Stimulated activated CD8-positive, alpha-beta memory T cell treated with anti-CD3 and anti-CD28 coated beads, Interleukin-15, amount 100 ng/mL, for 24 hours (primary cell): ENCODE data around the gene BIK.
"Not testable (repeated sequence)": the region's sequence is repeated elsewhere in the genome, so short reads cannot be mapped to it uniquely, and the experiment has no call there.

Experiments
- DNase-seq: peaks from one replicate; pipeline ENCODE4 v3.0.0-alpha.2; 2020; ENCODE audit warnings: low read depth

BIK gene

DNA sequence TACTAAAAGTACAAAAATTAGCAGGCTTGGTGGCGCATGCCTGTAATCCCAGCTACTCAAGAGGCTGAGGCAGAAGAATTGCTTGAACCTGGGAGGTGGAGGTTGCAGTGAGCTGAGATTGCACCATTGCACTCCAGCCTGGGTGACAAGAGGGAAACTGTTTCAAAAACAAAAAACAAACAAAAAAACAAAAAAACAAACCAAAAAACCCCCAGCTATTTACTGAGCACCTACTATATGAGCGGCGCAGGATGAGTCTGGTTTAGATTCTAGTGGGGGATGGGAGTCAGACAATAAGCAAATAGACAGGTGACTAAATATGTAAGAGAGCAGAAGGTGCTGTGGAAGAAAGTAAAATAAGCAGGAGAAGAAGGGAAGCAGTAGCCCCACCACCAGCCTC lies 5.6 kb upstream of the BIK start:
- not testable (repeated sequence) for DNase-seq

DNA sequence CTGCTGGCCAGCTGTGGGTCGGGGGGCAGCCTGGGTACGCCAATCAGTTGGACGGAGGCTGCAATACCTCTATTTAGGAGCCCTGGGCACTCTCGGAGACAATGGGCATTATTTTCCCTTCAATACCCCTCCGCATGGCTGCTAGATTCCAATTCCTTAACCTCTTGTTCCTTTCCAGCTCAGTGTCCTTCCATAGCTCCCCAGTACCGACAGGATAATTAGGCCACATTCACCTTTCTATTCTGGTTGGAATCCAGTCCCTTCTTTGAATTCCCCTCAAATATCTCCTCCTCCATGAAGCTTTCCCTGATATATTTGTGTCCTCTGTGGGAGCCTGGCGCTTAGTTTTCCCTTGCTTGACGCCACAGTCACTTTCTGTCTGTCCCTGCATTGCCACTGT lies 4.2 kb upstream of the BIK start:
- no peak for DNase-seq

DNA sequence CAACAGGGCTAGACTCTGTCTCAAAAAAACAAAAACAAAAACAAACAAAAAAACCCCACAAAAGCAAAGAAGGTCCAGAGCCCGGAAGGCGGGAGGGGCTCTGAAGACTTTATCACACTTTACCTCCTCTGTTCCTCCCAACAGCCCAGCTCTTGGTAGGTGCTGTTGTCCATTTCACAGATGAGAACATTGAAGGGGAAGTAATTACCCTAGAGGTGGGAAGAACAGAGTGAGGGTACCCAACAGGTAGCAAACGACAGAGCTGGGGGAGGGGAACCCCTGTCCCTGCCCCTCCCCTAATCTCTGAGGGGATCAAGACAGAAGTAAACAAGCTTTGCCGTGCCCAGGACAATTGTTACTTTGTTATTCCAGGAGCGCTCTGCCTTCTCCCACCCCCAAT lies 1.0 kb upstream of the BIK start:
- no peak for DNase-seq

DNA sequence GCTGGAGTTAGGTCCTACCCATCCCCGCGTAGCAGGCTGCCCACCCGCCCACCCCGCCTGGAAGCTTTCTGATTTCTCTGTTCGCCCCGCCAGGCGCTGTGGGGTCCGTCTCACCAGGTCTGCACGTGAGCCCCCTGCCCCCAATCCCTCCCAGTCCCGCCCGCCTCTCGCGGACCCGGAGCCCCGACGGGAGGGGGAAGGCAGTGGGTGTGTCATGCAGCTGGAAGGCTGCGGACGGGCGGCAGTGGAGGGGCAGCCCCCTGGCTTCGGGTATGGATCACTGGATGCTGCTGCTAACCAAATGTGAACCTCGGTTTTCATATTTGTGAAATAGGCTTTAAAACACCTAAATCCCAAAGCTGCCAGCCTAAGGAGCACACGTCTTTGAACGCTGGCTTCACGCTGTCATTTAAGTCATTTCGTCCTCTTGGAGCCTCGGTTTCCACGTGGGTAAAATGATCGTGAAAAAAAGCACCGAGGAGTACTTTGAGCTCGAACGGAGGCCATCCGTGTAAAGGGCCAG lies 568 bp upstream of the BIK start:
- no peak for DNase-seq

DNA sequence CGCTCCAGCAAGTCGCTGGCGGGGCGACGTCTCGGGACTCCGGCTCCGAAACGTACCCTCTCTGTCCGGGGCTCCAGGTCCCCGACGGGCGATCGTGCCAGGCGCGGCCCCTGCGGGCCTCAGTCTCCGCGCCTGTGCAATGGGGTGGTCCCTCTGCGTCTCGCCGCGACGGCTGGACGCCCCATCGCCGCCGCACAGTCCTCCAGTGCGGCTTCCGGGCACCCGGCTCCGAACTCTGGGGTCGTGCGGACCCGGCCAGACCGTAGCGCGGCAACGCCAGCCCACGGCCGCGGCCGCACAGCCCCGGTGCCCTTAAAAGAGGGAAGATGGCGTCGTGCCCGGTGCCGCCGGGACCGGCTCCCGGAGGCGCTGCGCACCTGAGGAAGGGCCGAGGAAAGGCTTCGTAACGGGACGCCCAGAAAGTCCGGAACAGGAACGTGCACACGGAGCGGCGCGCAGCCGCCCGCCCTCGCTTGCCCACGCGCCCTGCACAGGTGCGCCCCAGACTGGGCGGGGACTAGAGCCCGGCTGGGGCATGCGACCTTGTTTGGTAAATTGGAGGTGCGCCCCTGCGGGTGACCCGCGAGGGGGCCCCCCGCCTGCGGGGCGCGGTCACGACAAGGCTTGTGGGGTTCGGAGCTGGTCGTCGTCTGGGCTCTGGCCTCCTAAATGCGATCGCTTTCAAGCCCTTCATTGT lies 525 bp downstream of the BIK start:
- no peak for DNase-seq

DNA sequence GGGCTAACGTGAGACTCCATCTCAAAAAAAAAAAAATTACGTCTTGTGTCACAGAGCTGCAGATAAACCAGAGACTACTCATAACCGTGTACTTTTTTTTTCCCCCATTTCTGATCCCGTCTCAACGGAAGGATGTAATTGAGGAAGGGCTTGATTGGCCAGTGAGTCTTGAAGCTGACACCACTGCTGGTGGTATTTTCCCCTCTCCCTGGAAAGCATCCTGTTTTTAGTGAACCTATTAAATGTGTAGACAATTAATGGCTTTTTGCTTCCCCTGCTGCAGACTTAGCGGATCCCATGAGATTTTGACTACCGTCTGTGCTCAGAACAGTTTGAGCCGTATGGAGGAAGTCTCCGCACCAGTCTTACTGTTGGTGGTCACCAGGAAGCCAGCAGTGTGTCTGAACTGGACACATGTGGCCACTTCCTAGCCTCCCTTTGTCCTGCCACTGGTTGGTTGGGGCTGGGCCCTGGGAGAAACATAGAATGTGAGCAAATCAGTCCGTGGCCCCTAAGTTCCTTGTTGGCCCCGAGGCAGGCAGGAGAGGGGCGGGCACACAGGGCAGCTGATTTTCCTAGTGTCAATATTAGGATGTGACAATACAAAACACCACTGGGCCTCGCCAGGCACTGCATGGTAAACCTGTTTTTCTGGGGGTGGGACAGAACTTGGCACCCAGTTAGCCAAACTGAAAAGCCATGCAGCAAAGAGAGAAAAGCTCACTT lies 3.1 kb downstream of the BIK start:
- DNase-seq, result no peak

DNA sequence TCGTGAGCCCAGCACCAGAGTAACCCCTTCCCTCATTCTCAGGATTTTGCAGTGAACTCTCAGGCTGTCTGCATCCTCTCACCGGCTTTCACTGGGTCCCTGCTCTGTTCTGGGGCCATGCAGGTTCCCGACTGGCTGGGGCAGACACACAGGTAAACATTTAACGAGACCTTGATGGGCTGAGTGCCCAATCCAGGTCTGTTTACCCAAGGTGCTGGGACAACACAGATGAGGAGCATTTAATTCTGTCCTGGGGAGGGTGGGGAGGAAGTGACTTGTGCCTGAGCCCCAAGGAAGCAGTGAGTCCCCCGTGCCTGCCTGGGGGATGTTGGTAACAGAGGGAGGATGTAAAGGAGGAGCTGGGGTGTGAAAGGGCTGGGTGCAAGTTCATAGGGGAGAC lies 4.4 kb downstream of the BIK start:
- no peak for DNase-seq

DNA sequence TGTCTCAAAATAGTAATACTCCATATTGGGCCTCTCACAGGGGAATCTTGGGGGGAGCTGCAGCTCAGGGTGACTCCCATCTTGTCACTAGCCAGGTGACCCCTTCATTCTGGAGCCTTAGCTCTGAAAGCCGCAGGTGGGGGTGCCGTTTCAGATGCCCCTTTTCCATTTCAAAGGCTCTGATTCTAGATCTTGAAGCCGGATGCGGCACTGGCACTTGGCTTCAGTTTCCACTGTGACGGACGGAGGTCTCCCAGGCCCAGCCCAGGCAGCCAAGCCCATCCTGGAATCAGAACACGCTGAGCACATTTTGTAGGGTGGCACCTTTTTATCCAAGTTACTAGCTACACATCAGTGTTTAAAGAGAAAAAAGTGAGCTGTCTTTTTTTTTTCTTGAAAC lies 6.4 kb downstream of the BIK start:
- no peak for DNase-seq

DNA sequence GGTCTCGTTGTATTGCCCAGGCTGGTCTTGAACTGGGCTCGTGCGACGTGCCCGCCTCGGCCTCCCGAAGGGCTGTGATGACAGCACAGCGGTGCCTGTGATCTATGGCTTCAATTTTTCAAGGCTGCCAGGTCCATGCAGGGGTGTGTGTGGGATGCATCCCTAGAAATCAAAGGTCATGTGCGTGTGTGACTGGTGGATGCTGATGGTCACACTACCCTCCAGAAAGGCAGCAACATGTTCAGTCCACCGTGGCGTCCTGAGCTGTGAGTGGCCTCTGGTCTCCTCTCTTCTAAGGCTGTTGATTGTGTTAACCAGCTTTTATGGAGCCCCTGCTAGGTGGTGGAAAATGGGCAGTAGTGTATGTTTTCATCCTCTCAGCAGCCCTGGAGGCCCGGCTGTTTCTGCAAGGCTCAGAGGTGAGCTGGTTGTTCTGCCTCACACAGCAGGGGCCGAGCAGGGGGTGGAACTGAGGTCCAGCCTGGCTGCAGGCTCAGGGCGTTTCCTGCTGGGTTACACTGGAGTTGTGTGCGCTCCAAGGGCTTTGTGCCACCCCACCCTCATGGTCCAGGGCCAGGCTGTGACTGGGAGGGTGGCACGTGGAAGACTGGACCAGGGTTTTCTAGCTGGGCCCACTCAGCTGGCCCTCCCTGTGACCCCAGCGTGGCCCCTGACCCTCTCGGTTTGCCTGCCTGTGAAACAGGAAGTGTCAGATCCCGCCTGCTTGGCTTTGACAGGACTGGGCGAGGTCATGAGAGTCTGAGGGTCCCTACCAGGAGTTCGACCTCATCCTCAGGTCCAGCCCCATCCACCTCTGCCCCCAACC lies 7.7 kb downstream of the BIK start:
- no peak for DNase-seq

DNA sequence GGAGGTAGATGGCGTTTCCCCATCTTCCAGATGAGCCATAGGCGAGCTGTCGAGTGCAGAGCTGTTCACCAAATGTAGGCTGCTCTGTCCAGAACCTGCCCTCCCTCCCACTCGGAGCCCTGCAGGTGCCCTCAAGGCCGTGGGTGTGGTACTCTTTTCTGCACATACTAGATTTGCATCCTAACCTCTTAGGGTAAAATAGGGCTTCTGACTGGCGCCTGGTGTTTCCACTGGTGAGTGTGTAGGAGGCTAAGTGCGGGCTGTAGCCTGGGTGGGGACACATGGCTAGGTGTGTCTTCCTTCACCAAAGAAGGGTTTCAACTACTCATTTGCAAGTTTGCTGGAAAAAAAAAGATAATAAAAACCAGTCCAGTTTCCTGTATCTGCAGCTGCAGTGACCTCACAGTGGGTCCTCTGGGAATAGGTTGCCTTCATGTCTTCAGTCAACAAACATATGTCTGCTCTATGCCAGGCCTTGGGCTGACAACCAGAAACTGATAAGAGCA lies 8.5 kb downstream of the BIK start:
- no peak for DNase-seq

DNA sequence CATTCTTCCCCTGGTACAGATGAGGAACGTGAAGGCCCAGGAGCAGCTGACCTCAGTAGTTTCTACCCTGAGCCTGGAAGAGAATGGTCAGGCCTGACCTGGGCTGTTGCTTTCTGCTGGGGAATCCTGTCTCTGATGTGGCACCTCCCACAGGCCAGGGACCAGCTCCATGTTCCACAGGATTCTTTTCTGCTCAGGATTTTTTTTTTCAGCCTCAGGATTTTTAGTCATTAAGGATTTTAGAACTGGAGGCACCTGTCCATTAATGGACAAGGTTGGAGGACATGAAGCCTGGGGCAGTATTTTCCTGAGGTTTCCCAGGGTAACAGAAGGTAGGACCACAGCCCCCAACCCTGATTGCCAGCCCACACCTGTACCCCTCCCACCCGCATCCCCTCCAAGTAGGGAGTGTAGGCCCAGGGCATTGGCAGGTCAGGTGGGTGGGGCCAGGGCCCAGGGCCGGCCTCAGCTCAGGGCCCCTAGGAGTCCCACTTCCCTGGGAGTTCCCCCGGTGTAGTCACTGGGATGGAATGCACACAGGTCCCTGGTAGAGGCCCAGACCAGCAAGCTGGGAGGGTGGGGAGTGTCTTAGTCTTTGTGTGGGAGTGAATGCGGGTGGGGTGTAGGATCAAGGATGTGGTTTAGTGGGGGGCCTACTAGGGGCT lies 16.1 kb downstream of the BIK start:
- DNase-seq, result no peak

DNA sequence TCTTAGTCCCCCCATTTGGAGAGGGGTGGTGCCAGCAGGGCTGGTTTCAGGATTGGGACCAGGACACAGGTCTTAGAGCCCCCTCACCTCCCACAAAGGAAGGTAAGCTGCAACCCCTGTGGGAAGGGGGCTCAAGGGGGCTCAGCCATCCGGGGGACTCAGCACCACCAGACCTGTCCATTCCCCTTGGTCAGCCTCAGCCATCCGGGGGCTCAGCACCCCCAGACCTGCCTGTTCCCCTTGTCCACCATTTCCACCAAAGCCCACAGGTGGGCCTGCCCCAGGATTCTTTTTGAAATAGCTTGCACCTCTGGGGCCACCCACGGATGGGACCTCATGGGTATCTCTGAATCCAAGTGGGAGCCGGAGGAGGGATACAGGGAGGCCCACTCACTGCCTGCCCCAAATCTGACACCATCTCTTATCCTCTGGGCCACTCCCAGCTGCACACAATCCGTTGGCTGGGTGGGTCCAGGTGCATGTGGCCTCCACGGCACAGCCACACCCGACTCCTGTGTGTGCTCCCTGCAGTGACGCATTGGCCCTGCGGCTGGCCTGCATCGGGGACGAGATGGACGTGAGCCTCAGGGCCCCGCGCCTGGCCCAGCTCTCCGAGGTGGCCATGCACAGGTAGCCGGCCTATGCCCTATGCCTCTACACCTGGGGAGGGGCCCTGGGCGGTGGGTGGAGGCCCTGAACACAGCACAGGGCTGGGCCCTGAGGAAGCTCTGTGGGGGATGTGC lies 16.8 kb downstream of the BIK start:
- DNase-seq, result no peak

DNA sequence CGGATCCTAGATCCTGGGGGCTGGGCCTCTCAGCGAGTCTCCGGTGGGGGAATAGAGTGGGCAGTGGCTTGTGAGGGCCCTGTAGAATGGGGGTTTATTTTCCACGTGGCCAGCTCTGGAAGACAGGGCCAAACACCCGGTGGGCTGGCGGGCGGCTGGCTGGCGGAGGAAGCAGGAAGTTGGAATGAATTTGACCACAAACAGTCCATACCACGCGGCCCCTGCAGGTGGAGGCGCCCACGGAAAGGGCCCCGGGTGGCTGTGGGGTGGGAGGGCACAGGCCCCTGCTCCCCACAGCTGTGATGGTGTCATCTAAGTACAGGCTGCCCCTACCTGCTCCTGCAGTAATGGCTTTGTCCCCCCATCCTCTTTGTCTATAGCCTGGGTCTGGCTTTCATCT lies 17.6 kb downstream of the BIK start:
- no peak for DNase-seq

DNA sequence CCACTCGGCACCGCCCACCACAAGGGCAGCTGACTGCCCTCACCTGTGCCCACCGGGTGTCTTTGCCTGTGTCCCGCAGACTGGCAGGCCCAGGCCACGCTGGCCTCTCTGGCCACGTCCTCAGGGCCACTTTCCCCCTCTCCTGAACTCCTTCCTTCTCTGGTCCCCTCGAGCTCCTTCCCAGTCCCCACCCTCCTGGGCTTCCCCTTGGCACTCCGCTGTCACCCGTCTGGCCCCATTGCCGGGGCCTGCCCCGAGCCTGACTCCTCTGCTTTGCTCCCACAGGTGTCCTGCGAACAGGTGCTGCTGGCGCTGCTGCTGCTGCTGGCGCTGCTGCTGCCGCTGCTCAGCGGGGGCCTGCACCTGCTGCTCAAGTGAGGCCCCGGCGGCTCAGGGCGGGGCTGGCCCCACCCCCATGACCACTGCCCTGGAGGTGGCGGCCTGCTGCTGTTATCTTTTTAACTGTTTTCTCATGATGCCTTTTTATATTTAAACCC lies 18.4 kb downstream of the BIK start:
- DNase-seq, result no peak

DNA sequence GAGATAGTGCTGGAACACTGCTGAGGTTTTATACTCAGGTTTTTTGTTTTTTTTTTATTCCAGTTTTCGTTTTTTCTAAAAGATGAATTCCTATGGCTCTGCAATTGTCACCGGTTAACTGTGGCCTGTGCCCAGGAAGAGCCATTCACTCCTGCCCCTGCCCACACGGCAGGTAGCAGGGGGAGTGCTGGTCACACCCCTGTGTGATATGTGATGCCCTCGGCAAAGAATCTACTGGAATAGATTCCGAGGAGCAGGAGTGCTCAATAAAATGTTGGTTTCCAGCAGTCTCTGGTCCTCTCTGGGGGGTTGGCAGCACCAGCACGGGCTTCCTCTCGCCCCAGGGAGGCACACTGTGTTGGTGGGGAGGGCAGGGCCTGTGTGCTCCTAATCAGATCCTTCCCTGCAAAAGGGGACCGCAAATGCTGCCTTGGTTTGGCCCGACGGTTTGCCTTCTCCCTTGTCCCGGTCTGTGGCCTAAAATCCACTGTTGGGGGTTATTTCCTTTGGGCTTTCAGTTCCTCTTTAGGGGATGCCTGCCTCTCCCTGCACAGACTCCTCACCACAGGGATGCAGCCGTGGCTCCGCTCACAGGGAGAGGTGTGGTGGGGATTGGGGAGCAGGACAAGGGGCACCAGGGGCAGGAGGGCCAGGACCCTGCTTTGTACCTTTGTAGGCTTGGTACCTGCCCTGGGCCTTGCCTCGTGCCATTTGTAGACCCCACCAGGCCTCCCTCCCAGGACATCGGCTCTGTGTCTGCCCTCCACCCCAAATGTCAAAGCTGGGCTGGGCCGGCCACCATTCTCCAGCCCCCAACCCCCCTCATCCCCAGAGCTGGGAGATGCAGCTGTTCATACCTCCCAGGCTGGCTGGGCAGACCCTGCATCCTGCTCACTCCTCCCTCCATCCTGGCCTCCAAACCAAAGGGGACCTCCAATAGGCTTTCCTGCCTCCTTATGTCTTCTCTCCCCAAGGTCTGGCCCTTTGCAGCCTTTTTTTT lies 19.2 kb downstream of the BIK start:
- DNase-seq, result no peak

DNA sequence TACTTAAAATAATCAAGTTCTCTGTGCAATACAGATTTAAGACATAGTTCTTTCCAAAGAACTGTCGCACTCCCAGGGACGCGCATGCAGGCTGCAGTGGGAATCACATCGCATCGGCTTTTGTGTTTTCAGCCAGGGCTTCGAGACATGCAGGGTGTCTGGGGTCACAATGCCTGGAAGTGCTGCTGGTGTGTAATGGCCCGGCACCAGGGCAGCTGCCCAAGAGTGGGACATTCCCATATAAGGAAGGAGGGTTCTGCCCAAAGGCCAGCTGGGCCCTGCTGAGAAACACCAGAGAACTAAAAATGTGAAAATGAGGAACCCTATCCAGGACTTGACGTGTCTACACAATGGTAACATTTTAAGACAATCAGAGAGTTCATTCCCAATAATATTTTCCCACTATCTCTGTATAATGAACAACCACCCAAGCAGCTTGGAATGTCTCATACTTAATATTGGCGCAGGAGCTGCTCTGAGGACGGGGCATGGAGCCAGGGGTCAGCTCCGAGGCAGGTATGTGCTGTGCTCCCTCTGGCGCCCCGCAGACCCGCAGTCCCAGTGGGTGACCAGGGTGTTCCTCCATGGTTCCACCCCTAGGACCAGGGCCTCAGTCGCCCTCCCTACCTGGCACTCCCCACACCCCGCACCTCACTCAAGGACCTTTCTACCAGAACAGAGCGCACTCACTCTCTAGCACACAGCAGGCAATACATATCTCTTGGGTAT lies 21.4 kb downstream of the BIK start:
- no peak for DNase-seq

DNA sequence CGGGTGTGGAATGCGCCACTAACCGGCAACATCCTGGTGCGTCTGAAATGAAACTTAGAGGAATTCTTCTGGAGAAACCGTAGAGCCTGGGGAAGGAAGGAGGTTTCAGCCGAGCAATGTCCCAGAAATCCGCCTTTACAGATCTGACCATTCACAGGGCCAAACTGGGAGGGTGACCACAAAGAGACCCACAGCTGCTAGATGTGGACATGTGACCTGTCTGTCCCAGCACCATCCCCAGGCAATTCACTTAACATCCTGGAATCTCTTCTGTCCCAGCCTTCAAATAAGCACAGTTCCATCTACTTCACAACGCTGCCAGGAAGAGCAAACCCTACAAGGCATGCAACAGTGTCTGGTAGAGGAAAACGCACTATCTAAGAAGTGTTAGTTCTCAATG lies 22.9 kb downstream of the BIK start:
- DNase-seq, result no peak

DNA sequence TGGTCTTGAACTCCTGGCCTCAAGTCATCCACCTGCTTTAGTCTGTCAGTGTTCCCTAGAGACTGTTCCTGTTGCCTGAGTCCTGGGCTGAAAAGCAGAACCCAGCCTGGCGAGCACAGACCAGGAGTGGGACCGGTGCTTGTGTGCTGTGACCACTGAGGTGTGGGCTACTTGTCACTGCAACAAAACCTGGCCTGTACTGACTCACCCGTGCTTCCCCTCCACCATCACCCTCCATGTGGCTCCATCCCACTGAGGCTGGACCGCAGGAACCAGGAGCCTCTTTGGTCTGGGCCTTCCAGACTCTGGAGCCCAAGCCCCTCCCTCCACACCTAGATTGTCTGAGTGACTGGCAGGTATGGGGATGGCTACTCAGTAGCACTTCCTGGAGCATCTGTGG lies 24.0 kb downstream of the BIK start:
- DNase-seq, result no peak

DNA sequence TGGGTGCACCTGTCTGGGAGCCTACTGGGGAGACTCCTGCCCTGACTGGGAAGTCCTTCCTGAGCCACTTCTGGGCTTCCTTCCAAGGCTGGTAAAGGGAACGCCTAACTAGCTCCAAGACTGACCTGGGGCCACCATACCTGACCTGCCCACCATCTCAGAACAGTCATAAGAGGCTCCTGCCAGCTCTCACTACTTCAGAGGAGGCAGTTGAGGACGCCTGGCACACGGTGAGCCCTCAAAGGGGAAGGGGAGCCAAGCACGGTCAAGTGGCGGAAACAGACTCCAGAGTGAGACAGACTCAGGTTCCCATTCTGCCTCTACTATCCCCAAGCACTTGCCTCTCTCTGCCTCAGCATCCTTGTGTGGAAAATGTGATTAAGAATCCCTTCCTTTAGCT lies 25.0 kb downstream of the BIK start:
- DNase-seq, result no peak
